ENCODE results near the gene ALDH1L1.

DNA sequence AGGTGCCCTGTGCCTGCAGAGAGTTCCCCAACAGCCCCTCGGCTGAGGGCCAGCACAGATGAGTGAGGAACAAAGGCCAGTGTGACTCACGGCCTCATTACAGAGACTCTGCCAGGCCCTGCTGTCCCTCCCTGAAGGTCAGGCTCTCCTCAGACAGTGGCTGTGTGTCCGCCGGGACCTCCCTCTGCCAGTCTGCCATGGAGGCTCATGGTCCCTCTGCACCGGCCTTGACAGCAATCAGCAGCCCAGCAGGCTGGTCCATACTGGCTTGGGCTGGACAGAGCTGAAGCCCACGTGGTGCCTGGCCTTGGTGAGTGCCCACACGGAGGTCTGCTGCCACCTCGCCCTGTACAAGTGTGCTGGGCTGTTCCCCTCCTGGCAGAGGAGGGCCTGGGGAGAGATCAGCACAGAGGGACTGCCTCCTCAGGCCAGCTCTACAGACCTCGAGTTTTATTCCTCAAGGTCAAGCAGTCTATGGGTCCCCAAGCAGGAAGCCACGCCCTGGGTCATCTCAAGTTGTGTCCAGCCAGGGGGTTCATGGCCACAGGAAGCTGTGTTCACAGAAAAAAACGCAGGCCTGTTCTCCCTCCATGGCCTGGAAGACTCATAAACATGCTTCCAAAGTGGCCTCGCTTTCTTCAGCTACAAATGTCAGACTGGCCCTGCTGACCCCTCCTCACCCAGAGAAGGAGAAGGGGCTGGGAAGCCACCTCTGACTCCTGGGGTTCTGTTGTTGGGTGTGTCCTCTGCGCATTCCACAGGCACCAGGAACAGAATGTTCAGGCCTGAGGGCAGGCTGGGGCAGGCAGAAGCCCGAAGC lies 123.5 kb downstream of the ALDH1L1 start:
- TF ChIP-seq KDM5A (IDR thresholded peaks at IDR 0.05; ENCODE audit: low read length): no peak
- no peak for TF ChIP-seq POLR2AphosphoS5 (IDR thresholded peaks at IDR 0.05; ENCODE audit: low read depth, low read length)
